Ascending aorta (tissue), 2 donors: Measurements from ENCODE around the gene NOTCH3. TPM values are rescaled to one million over a fixed set of nuclear protein-coding genes. Genes with fewer than 3 reads are reported as not detected.
A peak's percentile ranks its signal among the peaks of the same experiment; 100 is the strongest.

Experiments
- DNase-seq, 2 donors: peaks; one replicate each; pipeline ENCODE4 v3.0.0-alpha.2; 2019; ENCODE audit warnings: low spot score in 2 of 2
- H3K27ac ChIP-seq, 2 donors: fragments of 200-600 bp; sonication (generic); one replicate each; pipeline ENCODE4 v1.5.1; 2016 to 2017; ENCODE audit warnings: mild to moderate bottlenecking in 1 of 2
- H3K27me3 ChIP-seq: fragments of 200-600 bp; sonication (generic); one replicate; pipeline ENCODE4 v1.5.1; 2017
- H3K36me3 ChIP-seq, 2 donors: fragments of 200-600 bp; sonication (generic); one replicate each; pipeline ENCODE4 v1.5.1; 2016
- H3K4me1 ChIP-seq, 2 donors: fragments of 200-600 bp; sonication (generic); one replicate each; pipeline ENCODE4 v1.5.1; 2016 to 2017; ENCODE audit warnings: mild to moderate bottlenecking in 1 of 2
- H3K4me3 ChIP-seq, 2 donors: fragments of 200-600 bp; sonication (generic); one replicate each; pipeline ENCODE4 v1.5.1; 2016 to 2017; ENCODE audit warnings: mild to moderate bottlenecking in 1 of 2
- H3K9me3 ChIP-seq, 2 donors: fragments of 200-600 bp; sonication (generic); one replicate each; pipeline ENCODE4 v1.5.1; 2016
- CTCF ChIP-seq, 3 experiments: fragments of 200-600 bp in 2 of 3; fragments of 450-650 bp in 1 of 3; sonication (generic) in 2 of 3; IDR thresholded peaks; one replicate each; pipeline ENCODE4 v1.5.1; 2016 to 2019; ENCODE audit warnings: antibody characterized with exemption in 3 of 3, mild to moderate bottlenecking in 1 of 3, moderate library complexity in 1 of 3
- intact Hi-C: fragments of 100-400 bp; cut with DNase I; formaldehyde crosslinking; loops from one replicate; pipeline ENCODE4 v1.15.1; 2023
- total RNA-seq: library from RNA; depleted of rRNA; stranded (reverse); fragments of >200 nt; gene quantifications from one replicate; pipeline ENCODE4 v1.1.0, GENCODE V29; 2016

NOTCH3 gene
- total RNA-seq, 1 donor from 2014 or later: 524 TPM

- peaks cover 0 to 5% of the 10 kb centered on the region in 2 donors for H3K9me3 ChIP-seq
- H3K4me1 ChIP-seq: no peaks in the 10 kb centered on the region
- H3K27ac ChIP-seq: no peak overlapping the region
- no peaks in the 10 kb centered on the region for H3K27me3 ChIP-seq
- DNase-seq: no peak
- no peak for TF ChIP-seq CTCF (IDR thresholded peaks at IDR 0.05)
- intact Hi-C loops: no loop called here
- no peaks in the 10 kb centered on the region for H3K36me3 ChIP-seq
- H3K4me3 ChIP-seq: no peak overlapping the region
These were observed 62.4 kb downstream of the NOTCH3 start for GRCh38 chr19:15138427-15138826.

DNA sequence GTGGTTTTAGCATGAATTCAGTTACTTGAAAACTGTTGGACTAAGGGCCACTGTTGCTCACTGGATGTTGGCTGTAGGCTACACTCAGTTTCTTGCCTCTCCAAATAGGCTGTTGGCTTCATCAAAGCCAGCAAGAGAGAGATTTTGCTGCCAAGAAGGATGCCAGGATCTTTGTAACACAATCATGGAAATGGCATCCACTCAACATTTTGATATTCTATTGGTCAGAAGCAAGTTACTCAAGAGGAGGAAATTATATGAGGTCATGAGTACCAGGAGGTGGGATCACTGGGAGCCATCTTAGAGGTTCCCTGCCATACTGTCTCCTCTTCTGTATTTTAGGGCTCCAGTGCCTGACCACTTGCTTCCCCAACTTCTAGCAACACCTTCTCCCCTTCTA lies 63.0 kb downstream of the NOTCH3 start:
- Histone ChIP-seq H3K4me1 (no peaks in the 10 kb centered on the region), H3K4me3 (no peak overlapping the region), H3K9me3 (peaks cover 0 to 5% of the 10 kb centered on the region in 2 donors), H3K27me3 (no peaks in the 10 kb centered on the region), H3K27ac (no peak overlapping the region), H3K36me3 (no peaks in the 10 kb centered on the region)
- DNase-seq: no peak
- intact Hi-C loops: no loop called here
- no peak for TF ChIP-seq CTCF (IDR thresholded peaks at IDR 0.05)

DNA sequence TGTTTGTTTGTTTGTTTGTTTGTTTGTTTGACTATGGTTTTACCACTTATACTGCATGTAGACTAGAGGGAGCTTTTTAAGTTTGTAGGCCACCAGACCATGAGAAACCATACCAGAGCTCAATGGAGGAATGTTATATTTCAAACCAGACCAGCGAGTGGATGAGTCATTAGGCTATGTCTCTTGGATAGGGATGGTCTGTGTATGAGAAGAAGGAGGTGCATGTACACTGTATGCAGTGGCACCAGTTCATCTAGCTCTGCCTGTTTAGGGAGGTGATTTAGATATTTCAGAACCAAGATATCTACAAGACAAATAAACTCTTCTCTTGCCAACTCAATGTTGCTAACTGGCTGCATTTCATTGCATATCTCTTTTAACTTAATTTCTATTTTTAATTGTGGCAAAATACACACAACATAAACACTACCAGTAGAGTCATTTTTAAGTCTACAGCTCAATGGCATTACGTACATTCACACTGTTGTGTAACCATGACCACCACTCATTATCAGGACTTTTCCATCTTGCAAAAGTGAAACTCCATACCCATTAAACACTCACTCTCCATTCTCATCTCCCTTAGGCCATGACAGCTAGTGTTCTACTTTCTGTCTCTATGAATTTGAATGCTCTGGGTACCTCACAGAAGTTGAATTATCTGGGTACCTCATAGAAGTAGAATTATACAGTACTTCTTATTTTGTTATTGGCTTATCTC lies 64.4 kb downstream of the NOTCH3 start:
- no peak for TF ChIP-seq CTCF (IDR thresholded peaks at IDR 0.05)
- no peaks in the 10 kb centered on the region for H3K27me3 ChIP-seq
- no peaks in the 10 kb centered on the region for H3K4me1 ChIP-seq
- intact Hi-C loops: no loop called here
- H3K27ac ChIP-seq: no peak overlapping the region
- H3K36me3 ChIP-seq: no peaks in the 10 kb centered on the region
- DNase-seq: no peak
- no peak overlapping the region for H3K4me3 ChIP-seq
- peaks cover 0 to 5% of the 10 kb centered on the region in 2 donors for H3K9me3 ChIP-seq

DNA sequence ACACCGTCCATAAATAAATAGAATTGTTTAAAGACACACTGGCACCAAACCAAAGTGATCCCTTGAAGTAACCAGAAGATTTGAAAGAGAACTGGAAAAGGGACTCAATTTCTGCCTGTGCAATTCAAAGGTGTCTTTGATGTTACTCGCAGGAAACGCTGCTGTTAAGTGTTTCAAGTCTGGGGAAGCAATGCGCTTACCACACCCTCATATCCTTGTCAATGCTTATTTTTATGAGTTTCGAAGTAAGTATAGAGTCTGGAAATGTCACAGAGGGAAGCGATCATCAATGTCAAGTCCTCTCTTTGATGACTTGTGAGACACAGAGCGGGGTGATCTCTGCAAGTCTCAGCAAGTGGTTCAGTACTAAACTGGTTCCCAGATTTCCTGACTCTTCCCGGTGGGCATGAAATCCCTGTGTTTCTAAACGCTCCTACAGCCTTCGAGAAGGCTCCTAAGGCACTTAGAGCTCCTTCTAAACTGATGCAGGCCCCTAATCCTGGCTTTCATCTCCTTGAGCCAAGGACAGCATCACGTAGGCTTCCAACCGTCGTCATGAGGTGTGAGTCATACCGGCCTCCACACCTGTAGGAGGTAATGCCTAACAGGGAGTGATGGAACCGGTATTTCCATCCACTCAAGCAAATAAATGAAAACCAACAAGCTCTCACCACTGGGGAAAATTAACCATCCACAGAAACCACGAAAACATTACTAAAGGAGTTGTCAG lies 70.8 kb downstream of the NOTCH3 start:
- Histone ChIP-seq H3K4me3 (no peak overlapping the region), H3K36me3 (no peaks in the 10 kb centered on the region), H3K9me3 (no peaks in the 10 kb centered on the region), H3K27me3 (no peaks in the 10 kb centered on the region), H3K27ac (no peak overlapping the region), H3K4me1 (peaks cover 0 to under 1% of the 10 kb centered on the region in 2 donors)
- intact Hi-C loops: loop anchor here (5.0 kb wide), 2 partner anchors 122 to 322 kb away; no protein-coding TSS in a partner anchor
- no peak for DNase-seq
- no peak for TF ChIP-seq CTCF (IDR thresholded peaks at IDR 0.05)

GRCh38 chr19:15128162-15128770 lies 72.5 kb downstream of the NOTCH3 start:
- H3K27me3 ChIP-seq: no peaks in the 10 kb centered on the region
- peak in 1 of 2 donors; percentile 5 for DNase-seq
- no peaks in the 10 kb centered on the region for H3K36me3 ChIP-seq
- intact Hi-C loops: loop anchor here (5.0 kb wide), 2 partner anchors 124 to 324 kb away; no protein-coding TSS in a partner anchor
- peaks cover 3 to 12% of the 10 kb centered on the region in 2 donors for H3K4me1 ChIP-seq
- H3K27ac ChIP-seq: no peak overlapping the region
- TF ChIP-seq CTCF (IDR thresholded peaks at IDR 0.05): no peak
- no peak overlapping the region for H3K4me3 ChIP-seq
- no peaks in the 10 kb centered on the region for H3K9me3 ChIP-seq
